ENCODE results near the gene HIVEP2. TPM values are rescaled to one million over a fixed set of nuclear protein-coding genes. Genes with fewer than 3 reads are reported as not detected.

Gene HIVEP2
- total and polyA plus RNA-seq, 2 donors (not counting 3 experiments of a cell fraction or from before 2014, with no cell fraction given): 1.3 to 4.7 TPM

- FAIRE-seq: no peak
- H3K27ac ChIP-seq (ENCODE audit: insufficient read depth, low read depth, low read length): no peak overlapping the region
- H4K20me1 ChIP-seq (replicated peaks; ENCODE audit: control insufficient read depth, extremely low read depth, insufficient read depth, low read length): no peaks in the 10 kb centered on the region
- H3K4me2 ChIP-seq (ENCODE audit: insufficient read depth, low read length): no peak overlapping the region
- no peak overlapping the region for H2AFZ ChIP-seq (ENCODE audit: low read depth, low read length)
- intact Hi-C loops (cut with micrococcal nuclease): no loop called here
- no peak overlapping the region for H3K9ac ChIP-seq (replicated peaks; ENCODE audit: extremely low read depth, insufficient read depth, low read length)
- DNase-seq (ENCODE audit: low read depth, low spot score): no peak
- no TSS peak for BruUV-seq (replicated peaks)
- no peaks in the 10 kb centered on the region for H3K36me3 ChIP-seq (ENCODE audit: control insufficient read depth in 2 of 2, extremely low read depth in 1 of 2, insufficient read depth in 2 of 2, low read length in 2 of 2)
- no peaks in the 10 kb centered on the region for H3K27me3 ChIP-seq (ENCODE audit: control insufficient read depth in 2 of 2, insufficient read depth in 2 of 2, low read length in 2 of 2)
- no peaks in the 10 kb centered on the region for H3K9me1 ChIP-seq (replicated peaks; ENCODE audit: control insufficient read depth, extremely low read depth, insufficient read depth, low read length)
- no peaks in the 10 kb centered on the region for H3K4me1 ChIP-seq (ENCODE audit: control insufficient read depth, extremely low read depth, insufficient read depth, low read length)
- POLR2A ChIA-PET: no interaction called here
- no peak overlapping the region for H3K4me3 ChIP-seq (replicated peaks in 1 of 3; ENCODE audit: insufficient read depth in 1 of 3, low read depth in 1 of 3, low read length in 3 of 3)
- no peak for TF ChIP-seq MAX (IDR thresholded peaks at IDR 0.05; ENCODE audit: insufficient read depth, insufficient read length)
- TF ChIP-seq JUN (IDR thresholded peaks at IDR 0.05; ENCODE audit: borderline replicate concordance, insufficient read depth, insufficient read length, low read depth): no peak
- no peak for TF ChIP-seq CTCF (IDR thresholded peaks at IDR 0.05; ENCODE audit: extremely low read depth in 1 of 2, insufficient read depth in 1 of 2, low read depth in 1 of 2, low read length in 2 of 2)
- no peak for TF ChIP-seq POLR2A (IDR thresholded peaks at IDR 0.05; ENCODE audit: low read depth, low read length)
- TF ChIP-seq MYC (IDR thresholded peaks at IDR 0.05; ENCODE audit: low read depth, low read length): no peak
- TF ChIP-seq EZH2 (IDR thresholded peaks at IDR 0.05; ENCODE audit: borderline replicate concordance, low read depth, low read length, severe bottlenecking): no peak
- TF ChIP-seq GATA2 (IDR thresholded peaks at IDR 0.05; ENCODE audit: insufficient read depth, insufficient read length, low read depth, low read length): no peak
- CTCF ChIA-PET: interaction anchor here (1.1 to 1.6 kb wide), 2 partner anchors 28 to 251 kb away, joined by 3 read pairs; no protein-coding TSS in a partner anchor
- H3K9me3 ChIP-seq (replicated peaks; ENCODE audit: control insufficient read depth, insufficient read depth, low read length): no peaks in the 10 kb centered on the region
- dilution Hi-C loops (cut with MboI; ENCODE audit: extremely low pct_ligation_motif_present, low sequenced_read_pairs): no loop called here
- no peaks in the 10 kb centered on the region for H3K79me2 ChIP-seq (ENCODE audit: control insufficient read depth, insufficient read depth, low read length)
These were observed 29.9 kb downstream of the HIVEP2 start for GRCh38 chr6:142914937-142915697.
